ENCODE results near the gene SLC51A. TPM values are rescaled to one million over a fixed set of nuclear protein-coding genes. Genes with fewer than 3 reads are reported as not detected.
A peak's percentile ranks its signal among the peaks of the same experiment; 100 is the strongest.

SLC51A gene
- total and polyA plus RNA-seq, 2 of the 8 experiments (the other 6 are each of a cell fraction or from before 2014, with no cell fraction given), result 6.3 to 9.8 TPM

- Histone ChIP-seq H3K36me3 (ENCODE audit: control insufficient read depth in 2 of 4, insufficient read depth in 4 of 4, low read length in 3 of 4) (no peaks in the 10 kb centered on the region; a peak in 1 of 8 replicates), H2BK12ac (ENCODE audit: low read depth, low read length) (no peak overlapping the region)
- TF ChIP-seq RXRA (IDR thresholded peaks at IDR 0.05; ENCODE audit: insufficient read depth, low read depth, low read length), result no peak
- TF ChIP-seq POLR2AphosphoS5 (IDR thresholded peaks at IDR 0.05; ENCODE audit: low read depth, low read length), result peak; percentile 47; the same call in 1 of the 2 replicates
- TF ChIP-seq NANOG (IDR thresholded peaks at IDR 0.05; ENCODE audit: insufficient read depth, low read depth, low read length, poor library complexity, severe bottlenecking), result no peak
- 0 out of 2 replicates have a peak, but pooled peaks have one; percentile 59 for TF ChIP-seq YY1 (IDR thresholded peaks at IDR 0.05; ENCODE audit: low read depth, low read length)
- TF ChIP-seq CREB1 (IDR thresholded peaks at IDR 0.05), result no peak
- TF ChIP-seq RBBP5 (IDR thresholded peaks at IDR 0.05; ENCODE audit: borderline replicate concordance, low read depth, low read length), result no peak
- 0 out of 4 replicates have a peak, but pooled peaks of 1 of the 2 experiments have one; percentile 49 for TF ChIP-seq SIN3A (conservative IDR thresholded peaks at IDR 0.05 in 1 of 2, IDR thresholded peaks at IDR 0.05 in 1 of 2; ENCODE audit: low read depth in 1 of 2, low read length in 2 of 2)
- no peak for TF ChIP-seq FOSL1 (IDR thresholded peaks at IDR 0.05; ENCODE audit: insufficient read depth, low read depth, low read length)
- TF ChIP-seq KDM5A (IDR thresholded peaks at IDR 0.05; ENCODE audit: low read length), result no peak
- TF ChIP-seq CBX8 (IDR thresholded peaks at IDR 0.05; ENCODE audit: borderline replicate concordance, low read depth, low read length), result no peak
- peak; percentile 62; the same call in 1 of the 2 replicates for TF ChIP-seq SP1 (IDR thresholded peaks at IDR 0.05; ENCODE audit: low read depth, low read length)
- TF ChIP-seq TCF12 (IDR thresholded peaks at IDR 0.05; ENCODE audit: low read depth, low read length), result no peak
- TF ChIP-seq POU5F1 (IDR thresholded peaks at IDR 0.05; ENCODE audit: low read depth, low read length), result no peak
- no peak for TF ChIP-seq CEBPB (IDR thresholded peaks at IDR 0.05; ENCODE audit: low read depth, low read length)
Measured at GRCh38 chr3:196273655-196274054, 57.3 kb downstream of the SLC51A start.

More at GRCh38 chr3:196273655-196274054, 57.3 kb downstream of the SLC51A start:
- Histone ChIP-seq H3K14ac (ENCODE audit: insufficient read length) (no peak overlapping the region), H2BK5ac (ENCODE audit: low read depth, low read length) (peak overlapping the region; percentile 24; the same call in 1 of the 2 replicates), H2BK120ac (replicated peaks; ENCODE audit: low read depth, low read length) (no peak overlapping the region), H3K9ac (replicated peaks in 1 of 4; ENCODE audit: extremely low read depth in 1 of 4, low read depth in 3 of 4, low read length in 3 of 4) (no peak overlapping the region), H2AFZ (ENCODE audit: low read length) (0 out of 2 replicates have a peak overlapping the region, but pooled peaks have one; percentile 28), H3K9me3 (ENCODE audit: insufficient read depth in 2 of 2, low read depth in 1 of 2, low read length in 1 of 2) (no peaks in the 10 kb centered on the region), H3K4me2 (ENCODE audit: insufficient read depth in 1 of 2, low read depth in 2 of 2, low read length in 2 of 2) (peak overlapping the region in 1 of 2 experiments; percentile 54; a peak in 2 of 4 replicates), H2BK15ac (ENCODE audit: low read length) (no peak overlapping the region), H3K27me3 (replicated peaks in 1 of 4; ENCODE audit: control insufficient read depth in 3 of 4, extremely low read depth in 1 of 4, insufficient read depth in 3 of 4, low read length in 3 of 4) (no peaks in the 10 kb centered on the region), H4K8ac (ENCODE audit: extremely low read depth, insufficient read depth, low read length) (no peak overlapping the region; the same call in 1 of the 2 replicates), H3K27ac (ENCODE audit: low read depth, low read length) (peak overlapping the region; percentile 41; the same call in 1 of the 2 replicates), H2BK20ac (ENCODE audit: low read length) (no peak overlapping the region), H3K4ac (replicated peaks; ENCODE audit: insufficient read length, low read depth, low read length) (no peak overlapping the region), H4K5ac (ENCODE audit: insufficient read length, low read depth, low read length) (no peak overlapping the region), H4K91ac (replicated peaks; ENCODE audit: insufficient read length, low read length) (peak overlapping the region; percentile 22), H3K79me1 (ENCODE audit: low read depth, low read length) (no peaks in the 10 kb centered on the region; the same call in 1 of the 2 replicates), H3K23me2 (ENCODE audit: low read depth, low read length) (no peaks in the 10 kb centered on the region), H3K23ac (ENCODE audit: insufficient read length) (no peak overlapping the region), H3K18ac (ENCODE audit: extremely low read depth, low read length) (no peak overlapping the region), H3K56ac (replicated peaks; ENCODE audit: insufficient read length, low read depth, low read length) (no peak overlapping the region), H3K4me3 (ENCODE audit: extremely low read depth in 1 of 4, insufficient read depth in 2 of 4, low read depth in 3 of 4, low read length in 4 of 4) (peak overlapping the region in 2 of 4 experiments; percentile 26 to 34; a peak in 2 of 8 replicates), H4K20me1 (replicated peaks in 1 of 2; ENCODE audit: control insufficient read depth in 1 of 2, insufficient read depth in 2 of 2, low read length in 2 of 2) (peaks cover 0 to 2% of the 10 kb centered on the region in 2 experiments), H2AK5ac (ENCODE audit: low read depth, low read length) (no peak overlapping the region), H3K79me2 (ENCODE audit: control insufficient read depth in 1 of 2, insufficient read depth in 2 of 2, low read length in 2 of 2) (peaks cover 0 to 14% of the 10 kb centered on the region in 2 experiments; a peak in 3 of 4 replicates), H3K4me1 (replicated peaks in 1 of 4; ENCODE audit: control insufficient read depth in 3 of 4, insufficient read depth in 4 of 4, low read length in 3 of 4) (peaks cover 4 to 16% (median 12%) of the 10 kb centered on the region in 4 experiments; a peak in 6 of 7 replicates)
- FAIRE-seq, result no peak
- ChIA-PET CTCF (ENCODE audit: partially characterized antibody) (interaction anchor here (0.9 to 1.7 kb wide), 3 partner anchors 15 to 50 kb away, joined by 3 to 4 read pairs (median 3); no protein-coding TSS in a partner anchor), POLR2A (ENCODE audit: partially characterized antibody) (interaction anchor here (1.1 kb wide), 1 partner anchor 192 kb away, joined by 3 read pairs; no protein-coding TSS in a partner anchor)
- WGBS, 2 experiments (ENCODE audit: extremely low coverage in 1 of 2, insufficient coverage in 1 of 2, insufficient read length in 1 of 2, insufficient replicate concordance in 2 of 2, low coverage in 1 of 2, low lambda C conversion rate in 2 of 2, missing lambda C conversion rate in 1 of 2), result 55% methylated on average over 12 of the region's 12 CpGs; no CpG with 5 or more reads in 1 of the 2 experiments
- no peak for DNase-seq (ENCODE audit: low read depth in 1 of 2, low spot score in 2 of 2)
